ENCODE results near the gene NXPH1. TPM values are rescaled to one million over a fixed set of nuclear protein-coding genes. Genes with fewer than 3 reads are reported as not detected.

Gene NXPH1
- total RNA-seq, 1 experiment from 2014 or later: 0.59 TPM

DNA sequence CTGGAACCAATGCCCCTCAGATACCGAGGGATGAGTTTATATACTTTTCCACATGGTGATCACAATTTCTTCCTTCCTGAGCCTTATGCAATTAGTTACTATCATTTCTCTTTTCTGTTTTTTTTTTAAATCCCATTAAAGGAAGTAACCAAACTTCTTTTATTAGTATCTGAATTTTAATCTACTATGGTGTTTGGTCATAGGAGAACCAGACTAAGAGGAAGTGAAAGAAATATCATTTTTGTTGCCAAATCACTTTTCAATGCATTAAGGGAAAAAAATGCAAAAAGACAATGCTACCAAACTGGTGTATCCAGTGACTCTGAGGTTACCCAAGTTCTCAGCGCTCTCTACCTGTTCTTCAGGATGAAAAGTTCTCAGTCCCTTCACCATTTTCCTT lies 167.7 kb downstream of the NXPH1 start:
- no peak overlapping the region for H3K27ac Mint-ChIP-seq
- no peaks in the 10 kb centered on the region for H3K27me3 Mint-ChIP-seq (ENCODE audit: low read depth)
- ATAC-seq: no peak
- no peaks in the 10 kb centered on the region for H3K36me3 Mint-ChIP-seq
- H3K4me3 Mint-ChIP-seq: no peak overlapping the region
- TF ChIP-seq, protein P1, sequence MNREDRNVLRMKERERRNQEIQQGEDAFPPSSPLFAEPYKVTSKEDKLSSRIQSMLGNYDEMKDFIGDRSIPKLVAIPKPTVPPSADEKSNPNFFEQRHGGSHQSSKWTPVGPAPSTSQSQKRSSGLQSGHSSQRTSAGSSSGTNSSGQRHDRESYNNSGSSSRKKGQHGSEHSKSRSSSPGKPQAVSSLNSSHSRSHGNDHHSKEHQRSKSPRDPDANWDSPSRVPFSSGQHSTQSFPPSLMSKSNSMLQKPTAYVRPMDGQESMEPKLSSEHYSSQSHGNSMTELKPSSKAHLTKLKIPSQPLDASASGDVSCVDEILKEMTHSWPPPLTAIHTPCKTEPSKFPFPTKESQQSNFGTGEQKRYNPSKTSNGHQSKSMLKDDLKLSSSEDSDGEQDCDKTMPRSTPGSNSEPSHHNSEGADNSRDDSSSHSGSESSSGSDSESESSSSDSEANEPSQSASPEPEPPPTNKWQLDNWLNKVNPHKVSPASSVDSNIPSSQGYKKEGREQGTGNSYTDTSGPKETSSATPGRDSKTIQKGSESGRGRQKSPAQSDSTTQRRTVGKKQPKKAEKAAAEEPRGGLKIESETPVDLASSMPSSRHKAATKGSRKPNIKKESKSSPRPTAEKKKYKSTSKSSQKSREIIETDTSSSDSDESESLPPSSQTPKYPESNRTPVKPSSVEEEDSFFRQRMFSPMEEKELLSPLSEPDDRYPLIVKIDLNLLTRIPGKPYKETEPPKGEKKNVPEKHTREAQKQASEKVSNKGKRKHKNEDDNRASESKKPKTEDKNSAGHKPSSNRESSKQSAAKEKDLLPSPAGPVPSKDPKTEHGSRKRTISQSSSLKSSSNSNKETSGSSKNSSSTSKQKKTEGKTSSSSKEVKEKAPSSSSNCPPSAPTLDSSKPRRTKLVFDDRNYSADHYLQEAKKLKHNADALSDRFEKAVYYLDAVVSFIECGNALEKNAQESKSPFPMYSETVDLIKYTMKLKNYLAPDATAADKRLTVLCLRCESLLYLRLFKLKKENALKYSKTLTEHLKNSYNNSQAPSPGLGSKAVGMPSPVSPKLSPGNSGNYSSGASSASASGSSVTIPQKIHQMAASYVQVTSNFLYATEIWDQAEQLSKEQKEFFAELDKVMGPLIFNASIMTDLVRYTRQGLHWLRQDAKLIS (CRISPR knock-in tag; IDR thresholded peaks at IDR 0.05; ENCODE audit: borderline replicate concordance): no peak
- TF ChIP-seq SMAD3 (CRISPR knock-in tag; IDR thresholded peaks at IDR 0.05; ENCODE audit: borderline replicate concordance) (no peak), FOXP1 (CRISPR knock-in tag; IDR thresholded peaks at IDR 0.05; ENCODE audit: borderline replicate concordance) (no peak), FOXK1 (CRISPR knock-in tag; IDR thresholded peaks at IDR 0.05) (no peak), SMAD4 (CRISPR knock-in tag; IDR thresholded peaks at IDR 0.05) (no peak)
- TF ChIP-seq, protein P2, sequence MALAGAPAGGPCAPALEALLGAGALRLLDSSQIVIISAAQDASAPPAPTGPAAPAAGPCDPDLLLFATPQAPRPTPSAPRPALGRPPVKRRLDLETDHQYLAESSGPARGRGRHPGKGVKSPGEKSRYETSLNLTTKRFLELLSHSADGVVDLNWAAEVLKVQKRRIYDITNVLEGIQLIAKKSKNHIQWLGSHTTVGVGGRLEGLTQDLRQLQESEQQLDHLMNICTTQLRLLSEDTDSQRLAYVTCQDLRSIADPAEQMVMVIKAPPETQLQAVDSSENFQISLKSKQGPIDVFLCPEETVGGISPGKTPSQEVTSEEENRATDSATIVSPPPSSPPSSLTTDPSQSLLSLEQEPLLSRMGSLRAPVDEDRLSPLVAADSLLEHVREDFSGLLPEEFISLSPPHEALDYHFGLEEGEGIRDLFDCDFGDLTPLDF (CRISPR knock-in tag; IDR thresholded peaks at IDR 0.05): no peak
- H3K4me1 Mint-ChIP-seq: peaks cover 6% of the 10 kb centered on the region
- ChIA-PET POLR2A (no interaction called here), CTCF (no interaction called here)
- H3K9me3 Mint-ChIP-seq: no peaks in the 10 kb centered on the region
- no peak for DNase-seq (ENCODE audit: low spot score)

DNA sequence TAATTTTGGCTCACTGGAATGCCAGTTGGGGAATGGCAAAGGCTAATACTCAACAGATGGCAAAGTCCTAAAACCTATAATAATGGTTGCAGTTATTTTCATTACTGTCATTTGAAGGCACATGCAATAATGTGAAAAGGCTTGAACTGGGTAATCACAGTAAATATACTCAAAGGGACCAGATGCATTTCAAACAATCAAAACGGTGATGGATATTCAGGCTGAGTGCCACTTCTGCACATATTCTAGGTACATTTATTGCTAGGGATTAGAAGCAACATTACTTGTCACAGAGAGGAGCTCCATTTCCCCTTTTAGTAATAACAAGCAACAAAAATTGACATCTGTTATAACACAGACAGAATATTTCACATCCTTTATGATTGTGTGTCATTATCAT lies 171.8 kb downstream of the NXPH1 start:
- TF ChIP-seq, protein P3, sequence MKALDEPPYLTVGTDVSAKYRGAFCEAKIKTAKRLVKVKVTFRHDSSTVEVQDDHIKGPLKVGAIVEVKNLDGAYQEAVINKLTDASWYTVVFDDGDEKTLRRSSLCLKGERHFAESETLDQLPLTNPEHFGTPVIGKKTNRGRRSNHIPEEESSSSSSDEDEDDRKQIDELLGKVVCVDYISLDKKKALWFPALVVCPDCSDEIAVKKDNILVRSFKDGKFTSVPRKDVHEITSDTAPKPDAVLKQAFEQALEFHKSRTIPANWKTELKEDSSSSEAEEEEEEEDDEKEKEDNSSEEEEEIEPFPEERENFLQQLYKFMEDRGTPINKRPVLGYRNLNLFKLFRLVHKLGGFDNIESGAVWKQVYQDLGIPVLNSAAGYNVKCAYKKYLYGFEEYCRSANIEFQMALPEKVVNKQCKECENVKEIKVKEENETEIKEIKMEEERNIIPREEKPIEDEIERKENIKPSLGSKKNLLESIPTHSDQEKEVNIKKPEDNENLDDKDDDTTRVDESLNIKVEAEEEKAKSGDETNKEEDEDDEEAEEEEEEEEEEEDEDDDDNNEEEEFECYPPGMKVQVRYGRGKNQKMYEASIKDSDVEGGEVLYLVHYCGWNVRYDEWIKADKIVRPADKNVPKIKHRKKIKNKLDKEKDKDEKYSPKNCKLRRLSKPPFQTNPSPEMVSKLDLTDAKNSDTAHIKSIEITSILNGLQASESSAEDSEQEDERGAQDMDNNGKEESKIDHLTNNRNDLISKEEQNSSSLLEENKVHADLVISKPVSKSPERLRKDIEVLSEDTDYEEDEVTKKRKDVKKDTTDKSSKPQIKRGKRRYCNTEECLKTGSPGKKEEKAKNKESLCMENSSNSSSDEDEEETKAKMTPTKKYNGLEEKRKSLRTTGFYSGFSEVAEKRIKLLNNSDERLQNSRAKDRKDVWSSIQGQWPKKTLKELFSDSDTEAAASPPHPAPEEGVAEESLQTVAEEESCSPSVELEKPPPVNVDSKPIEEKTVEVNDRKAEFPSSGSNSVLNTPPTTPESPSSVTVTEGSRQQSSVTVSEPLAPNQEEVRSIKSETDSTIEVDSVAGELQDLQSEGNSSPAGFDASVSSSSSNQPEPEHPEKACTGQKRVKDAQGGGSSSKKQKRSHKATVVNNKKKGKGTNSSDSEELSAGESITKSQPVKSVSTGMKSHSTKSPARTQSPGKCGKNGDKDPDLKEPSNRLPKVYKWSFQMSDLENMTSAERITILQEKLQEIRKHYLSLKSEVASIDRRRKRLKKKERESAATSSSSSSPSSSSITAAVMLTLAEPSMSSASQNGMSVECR (CRISPR knock-in tag; IDR thresholded peaks at IDR 0.05; ENCODE audit: borderline replicate concordance): no peak
- TF ChIP-seq, protein P4, sequence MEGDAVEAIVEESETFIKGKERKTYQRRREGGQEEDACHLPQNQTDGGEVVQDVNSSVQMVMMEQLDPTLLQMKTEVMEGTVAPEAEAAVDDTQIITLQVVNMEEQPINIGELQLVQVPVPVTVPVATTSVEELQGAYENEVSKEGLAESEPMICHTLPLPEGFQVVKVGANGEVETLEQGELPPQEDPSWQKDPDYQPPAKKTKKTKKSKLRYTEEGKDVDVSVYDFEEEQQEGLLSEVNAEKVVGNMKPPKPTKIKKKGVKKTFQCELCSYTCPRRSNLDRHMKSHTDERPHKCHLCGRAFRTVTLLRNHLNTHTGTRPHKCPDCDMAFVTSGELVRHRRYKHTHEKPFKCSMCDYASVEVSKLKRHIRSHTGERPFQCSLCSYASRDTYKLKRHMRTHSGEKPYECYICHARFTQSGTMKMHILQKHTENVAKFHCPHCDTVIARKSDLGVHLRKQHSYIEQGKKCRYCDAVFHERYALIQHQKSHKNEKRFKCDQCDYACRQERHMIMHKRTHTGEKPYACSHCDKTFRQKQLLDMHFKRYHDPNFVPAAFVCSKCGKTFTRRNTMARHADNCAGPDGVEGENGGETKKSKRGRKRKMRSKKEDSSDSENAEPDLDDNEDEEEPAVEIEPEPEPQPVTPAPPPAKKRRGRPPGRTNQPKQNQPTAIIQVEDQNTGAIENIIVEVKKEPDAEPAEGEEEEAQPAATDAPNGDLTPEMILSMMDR (IDR thresholded peaks at IDR 0.05): no peak
- TF ChIP-seq RELA (CRISPR knock-in tag; IDR thresholded peaks at IDR 0.05; ENCODE audit: borderline replicate concordance) (no peak), TEAD1 (CRISPR knock-in tag; IDR thresholded peaks at IDR 0.05) (no peak)
- H3K4me1 Mint-ChIP-seq: peaks cover 11% of the 10 kb centered on the region
- ATAC-seq (no peak), DNase-seq (ENCODE audit: low spot score) (no peak)
- H3K4me3 Mint-ChIP-seq: no peak overlapping the region
- peaks cover 6% of the 10 kb centered on the region for H3K9me3 Mint-ChIP-seq
- ChIA-PET POLR2A (no interaction called here), CTCF (no interaction called here)
- no peaks in the 10 kb centered on the region for H3K36me3 Mint-ChIP-seq
- no peak overlapping the region for H3K27ac Mint-ChIP-seq
- no peaks in the 10 kb centered on the region for H3K27me3 Mint-ChIP-seq (ENCODE audit: low read depth)

DNA sequence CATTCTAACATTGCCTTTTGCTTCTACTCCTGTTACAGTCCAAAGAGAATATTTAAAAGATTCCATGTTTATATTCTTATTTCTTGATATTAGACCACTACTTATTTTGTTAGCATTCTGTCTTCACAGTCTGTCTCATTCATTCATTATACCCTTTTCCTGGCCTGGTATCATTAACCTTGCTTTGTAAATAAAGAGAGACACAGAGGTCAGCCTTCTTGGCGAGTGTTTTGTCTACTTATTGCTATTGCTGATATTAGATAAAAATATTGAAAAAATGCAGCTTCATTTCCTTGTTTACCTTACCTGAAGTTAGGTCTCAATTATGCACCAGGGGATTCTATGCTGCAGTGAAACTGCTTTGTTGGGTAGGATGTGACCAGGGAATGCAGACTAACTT lies 179.2 kb downstream of the NXPH1 start:
- ChIA-PET CTCF (no interaction called here), POLR2A (no interaction called here)
- no peak overlapping the region for H3K27ac Mint-ChIP-seq
- H3K36me3 Mint-ChIP-seq: no peaks in the 10 kb centered on the region
- no peaks in the 10 kb centered on the region for H3K27me3 Mint-ChIP-seq (ENCODE audit: low read depth)
- H3K9me3 Mint-ChIP-seq: peaks cover 5% of the 10 kb centered on the region
- ATAC-seq (no peak), DNase-seq (ENCODE audit: low spot score) (no peak)
- H3K4me1 Mint-ChIP-seq: peaks cover 4% of the 10 kb centered on the region
- H3K4me3 Mint-ChIP-seq: no peak overlapping the region
- TF ChIP-seq, protein P4 (IDR thresholded peaks at IDR 0.05): no peak
- TF ChIP-seq ZBTB21 (CRISPR knock-in tag; IDR thresholded peaks at IDR 0.05; ENCODE audit: borderline replicate concordance) (no peak), SOX15 (CRISPR knock-in tag; IDR thresholded peaks at IDR 0.05) (no peak), TCF7 (CRISPR knock-in tag; IDR thresholded peaks at IDR 0.05; ENCODE audit: low read depth) (no peak), ZNF121 (CRISPR knock-in tag; IDR thresholded peaks at IDR 0.05) (no peak), NFATC4 (CRISPR knock-in tag; IDR thresholded peaks at IDR 0.05) (no peak), TP53 (CRISPR knock-in tag; IDR thresholded peaks at IDR 0.05) (no peak)

Data from WTC11 (cell line).